ENCODE measurements around the gene VPS13C. TPM values are rescaled to one million over a fixed set of nuclear protein-coding genes. Genes with fewer than 3 reads are reported as not detected.

Gene VPS13C
- polyA plus RNA-seq, 3 donors: 12.0 to 32.2 (median 18.4) TPM

DNA sequence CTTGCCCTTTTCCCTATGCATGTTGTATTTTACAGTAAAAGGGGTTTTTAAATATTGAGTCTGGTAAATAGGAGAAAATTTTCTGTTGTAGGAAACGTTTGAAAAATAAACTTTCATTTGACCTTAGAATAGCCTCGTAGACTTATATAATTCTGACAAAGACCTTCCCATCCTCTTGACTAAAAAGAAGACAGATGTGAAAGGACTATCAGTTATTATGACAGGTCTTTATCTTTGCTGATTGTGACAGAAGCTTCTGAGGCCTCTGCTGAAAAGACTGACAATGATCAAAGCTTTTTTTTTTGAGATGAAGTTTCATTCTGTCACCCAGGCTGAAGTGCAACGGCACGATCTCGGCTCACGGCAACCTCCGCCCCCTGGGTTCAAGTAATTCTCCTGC, 30.7 kb upstream of the VPS13C start:
- no peak overlapping the region for H3K4me3 Mint-ChIP-seq
- 95% methylated on average over 4 of the region's 7 CpGs for WGBS (ENCODE audit: insufficient coverage)
- Histone ChIP-seq H3K36me3 (replicated peaks in 1 of 2; ENCODE audit: control insufficient read depth in 1 of 2, insufficient read depth in 2 of 2, low read length in 2 of 2) (no peaks in the 10 kb centered on the region), H3K4me3 (replicated peaks in 1 of 3; ENCODE audit: low read depth in 2 of 3, low read length in 3 of 3) (no peak overlapping the region), H4K20me1 (ENCODE audit: insufficient read depth, low read length) (no peaks in the 10 kb centered on the region), H3K4me2 (replicated peaks; ENCODE audit: extremely low read depth, low read length, poor library complexity, severe bottlenecking) (no peak overlapping the region), H3K79me2 (ENCODE audit: insufficient read depth, low read length) (no peaks in the 10 kb centered on the region), H3K4me1 (ENCODE audit: control insufficient read depth in 1 of 2, insufficient read depth in 2 of 2, low read length in 2 of 2) (peaks cover 0 to 1% of the 10 kb centered on the region in 2 donors), H2AFZ (ENCODE audit: insufficient read depth, low read depth, low read length, poor library complexity, severe bottlenecking) (no peak overlapping the region), H3K27me3 (ENCODE audit: control insufficient read depth in 2 of 2, insufficient read depth in 2 of 2, low read length in 2 of 2) (no peaks in the 10 kb centered on the region), H3K9me3 (replicated peaks in 1 of 2; ENCODE audit: control insufficient read depth in 1 of 2, insufficient read depth in 1 of 2, low read length in 2 of 2) (no peaks in the 10 kb centered on the region), H3K27ac (ENCODE audit: low read depth in 1 of 2, low read length in 2 of 2) (no peak overlapping the region), H3K9ac (ENCODE audit: insufficient read depth, low read length, poor library complexity, severe bottlenecking) (no peak overlapping the region)
- H3K9me3 Mint-ChIP-seq: peaks cover 0 to under 1% (median 0%) of the 10 kb centered on the region in 7 donors
- H3K36me3 Mint-ChIP-seq: no peaks in the 10 kb centered on the region
- H3K27ac Mint-ChIP-seq: no peak overlapping the region
- H3K27me3 Mint-ChIP-seq (ENCODE audit: low read depth in 3 of 3): peaks cover 0 to 7% (median 3%) of the 10 kb centered on the region in 3 donors
- no peak for TF ChIP-seq CTCF (IDR thresholded peaks at IDR 0.05)
- intact Hi-C loops (cut with micrococcal nuclease): no loop called here
- no peak for DNase-seq
- H3K4me1 Mint-ChIP-seq: peaks cover under 1% of the 10 kb centered on the region

- intact Hi-C loops (cut with micrococcal nuclease): no loop called here
- H3K27ac Mint-ChIP-seq: no peak overlapping the region
- no peak overlapping the region for H3K4me3 Mint-ChIP-seq
- H3K4me1 Mint-ChIP-seq: peaks cover 5% of the 10 kb centered on the region
- Histone ChIP-seq H4K20me1 (ENCODE audit: insufficient read depth, low read length) (no peaks in the 10 kb centered on the region), H3K27me3 (ENCODE audit: control insufficient read depth in 2 of 2, insufficient read depth in 2 of 2, low read length in 2 of 2) (no peaks in the 10 kb centered on the region), H3K4me1 (ENCODE audit: control insufficient read depth in 1 of 2, insufficient read depth in 2 of 2, low read length in 2 of 2) (peaks cover 0 to 6% of the 10 kb centered on the region in 2 donors), H3K9ac (ENCODE audit: insufficient read depth, low read length, poor library complexity, severe bottlenecking) (no peak overlapping the region), H3K36me3 (replicated peaks in 1 of 2; ENCODE audit: control insufficient read depth in 1 of 2, insufficient read depth in 2 of 2, low read length in 2 of 2) (no peaks in the 10 kb centered on the region), H3K79me2 (ENCODE audit: insufficient read depth, low read length) (no peaks in the 10 kb centered on the region), H3K27ac (ENCODE audit: low read depth in 1 of 2, low read length in 2 of 2) (no peak overlapping the region), H3K9me3 (replicated peaks in 1 of 2; ENCODE audit: control insufficient read depth in 1 of 2, insufficient read depth in 1 of 2, low read length in 2 of 2) (no peaks in the 10 kb centered on the region), H3K4me2 (replicated peaks; ENCODE audit: extremely low read depth, low read length, poor library complexity, severe bottlenecking) (no peak overlapping the region), H2AFZ (ENCODE audit: insufficient read depth, low read depth, low read length, poor library complexity, severe bottlenecking) (no peak overlapping the region), H3K4me3 (replicated peaks in 1 of 3; ENCODE audit: low read depth in 2 of 3, low read length in 3 of 3) (no peak overlapping the region)
- no peaks in the 10 kb centered on the region for H3K36me3 Mint-ChIP-seq
- no peak for DNase-seq
- peaks cover 0 to 1% (median 0%) of the 10 kb centered on the region in 7 donors for H3K9me3 Mint-ChIP-seq
- peaks cover 0 to 7% (median 3%) of the 10 kb centered on the region in 3 donors for H3K27me3 Mint-ChIP-seq (ENCODE audit: low read depth in 3 of 3)
- no peak for TF ChIP-seq CTCF (IDR thresholded peaks at IDR 0.05)
- no CpG with 5 or more reads among the region's 2 CpGs for WGBS (ENCODE audit: insufficient coverage)
Measured at GRCh38 chr15:62089616-62090015, 29.4 kb upstream of the VPS13C start.

All from CD14-positive monocyte (primary cell).